Astrocyte (in vitro differentiated cells and primary cell): ENCODE results near the gene ACAD8.

Experiments used
- EZH2 ChIP-seq: IDR thresholded peaks from 2 replicates; pipeline ENCODE4 v1.6.1; 2012; ENCODE audit warnings: mild to moderate bottlenecking, low read length, inconsistent platforms; ENCODE audit not compliant: insufficient read depth
- TF ChIP-seq, protein P1 (sequence below): IDR thresholded peaks from 2 replicates; pipeline ENCODE4 v1.5.1; 2011; ENCODE audit warnings: low read depth, mild to moderate bottlenecking, inconsistent platforms, low read length, moderate library complexity; ENCODE audit not compliant: insufficient read depth

DNA sequence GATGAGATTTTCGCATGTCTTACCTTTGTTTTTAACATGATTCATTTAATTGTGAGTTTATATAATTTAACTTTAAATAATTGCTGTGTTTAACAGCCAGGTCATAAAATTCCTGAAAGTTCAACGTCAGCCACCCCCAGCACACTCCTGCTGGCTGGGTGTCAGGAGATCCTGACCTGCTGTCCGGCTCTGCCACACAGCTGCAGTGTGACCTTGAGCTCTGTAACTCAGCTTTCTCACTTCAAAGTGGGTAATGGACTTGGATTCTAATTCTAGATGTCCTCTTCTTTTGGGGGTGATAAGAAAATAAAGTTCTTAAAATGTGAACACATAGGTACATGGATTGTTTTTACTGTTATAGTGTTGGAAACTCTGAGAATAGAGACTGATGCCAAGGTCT lies 18.0 kb upstream of the ACAD8 start:
- TF ChIP-seq, protein P1, sequence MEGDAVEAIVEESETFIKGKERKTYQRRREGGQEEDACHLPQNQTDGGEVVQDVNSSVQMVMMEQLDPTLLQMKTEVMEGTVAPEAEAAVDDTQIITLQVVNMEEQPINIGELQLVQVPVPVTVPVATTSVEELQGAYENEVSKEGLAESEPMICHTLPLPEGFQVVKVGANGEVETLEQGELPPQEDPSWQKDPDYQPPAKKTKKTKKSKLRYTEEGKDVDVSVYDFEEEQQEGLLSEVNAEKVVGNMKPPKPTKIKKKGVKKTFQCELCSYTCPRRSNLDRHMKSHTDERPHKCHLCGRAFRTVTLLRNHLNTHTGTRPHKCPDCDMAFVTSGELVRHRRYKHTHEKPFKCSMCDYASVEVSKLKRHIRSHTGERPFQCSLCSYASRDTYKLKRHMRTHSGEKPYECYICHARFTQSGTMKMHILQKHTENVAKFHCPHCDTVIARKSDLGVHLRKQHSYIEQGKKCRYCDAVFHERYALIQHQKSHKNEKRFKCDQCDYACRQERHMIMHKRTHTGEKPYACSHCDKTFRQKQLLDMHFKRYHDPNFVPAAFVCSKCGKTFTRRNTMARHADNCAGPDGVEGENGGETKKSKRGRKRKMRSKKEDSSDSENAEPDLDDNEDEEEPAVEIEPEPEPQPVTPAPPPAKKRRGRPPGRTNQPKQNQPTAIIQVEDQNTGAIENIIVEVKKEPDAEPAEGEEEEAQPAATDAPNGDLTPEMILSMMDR = no peak
- no peak for TF ChIP-seq EZH2
